ENCODE data around the gene FDXR. TPM values are rescaled to one million over a fixed set of nuclear protein-coding genes. Genes with fewer than 3 reads are reported as not detected.
A peak's percentile ranks its signal among the peaks of the same experiment; 100 is the strongest.
"Not testable (repeated sequence)": the region's sequence is repeated elsewhere in the genome, so short reads cannot be mapped to it uniquely, and the experiment has no call there.

FDXR gene
- total RNA-seq, 1 experiment from 2014 or later = 3.2 TPM

GRCh38 chr17:74918906-74919305 is 46.1 kb upstream of the FDXR start:
- Histone ChIP-seq H3K4me2 (ENCODE audit: low read depth, low read length, poor library complexity, severe bottlenecking) (no peak overlapping the region), H3K27ac (ENCODE audit: low read length) (no peak overlapping the region), H3K4me1 (ENCODE audit: low read length) (no peaks in the 10 kb centered on the region), H3K27me3 (ENCODE audit: low read length) (no peaks in the 10 kb centered on the region), H2AFZ (ENCODE audit: low read length) (no peak overlapping the region), H3K4me3 (ENCODE audit: low read length) (no peak overlapping the region), H3K9ac (ENCODE audit: low read length) (no peak overlapping the region), H3K36me3 (ENCODE audit: insufficient read depth, low read length) (no peaks in the 10 kb centered on the region), H3K9me3 (ENCODE audit: low read length) (no peaks in the 10 kb centered on the region), H3K9me2 (replicated peaks; ENCODE audit: insufficient read depth, low read length) (no peaks in the 10 kb centered on the region), H3K79me2 (ENCODE audit: low read length) (no peaks in the 10 kb centered on the region), H4K20me1 (ENCODE audit: insufficient read depth, low read depth, low read length) (no peaks in the 10 kb centered on the region)
- DNase-seq = peak; percentile 36

- no peaks in the 10 kb centered on the region for H4K20me1 ChIP-seq (ENCODE audit: insufficient read depth, low read depth, low read length)
- H3K9me2 ChIP-seq (replicated peaks; ENCODE audit: insufficient read depth, low read length) = no peaks in the 10 kb centered on the region
- no peak overlapping the region for H3K4me3 ChIP-seq (ENCODE audit: low read length)
- H3K4me1 ChIP-seq (ENCODE audit: low read length) = no peaks in the 10 kb centered on the region
- H3K27ac ChIP-seq (ENCODE audit: low read length) = no peak overlapping the region
- no peaks in the 10 kb centered on the region for H3K9me3 ChIP-seq (ENCODE audit: low read length)
- H3K9ac ChIP-seq (ENCODE audit: low read length) = no peak overlapping the region
- H3K27me3 ChIP-seq (ENCODE audit: low read length) = no peaks in the 10 kb centered on the region
- no peaks in the 10 kb centered on the region for H3K79me2 ChIP-seq (ENCODE audit: low read length)
- no peaks in the 10 kb centered on the region for H3K36me3 ChIP-seq (ENCODE audit: insufficient read depth, low read length)
- peak; percentile 43 for DNase-seq
- H2AFZ ChIP-seq (ENCODE audit: low read length) = no peak overlapping the region
- H3K4me2 ChIP-seq (ENCODE audit: low read depth, low read length, poor library complexity, severe bottlenecking) = no peak overlapping the region
These were observed 44.6 kb upstream of the FDXR start for GRCh38 chr17:74917430-74917829.

DNA sequence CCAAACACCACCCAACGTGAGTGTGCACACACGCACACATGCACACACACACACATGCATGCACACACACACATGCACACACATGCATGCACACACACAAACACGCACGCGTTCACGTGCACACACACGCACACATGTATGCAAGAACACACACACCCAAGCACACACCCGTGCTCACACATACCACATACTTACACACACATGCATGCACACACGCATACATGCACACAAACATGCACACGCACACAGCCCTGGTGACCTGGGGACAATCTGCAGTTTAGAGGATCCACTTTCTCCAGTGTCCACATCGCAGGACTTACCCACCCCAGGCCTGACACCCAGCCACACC is 44.0 kb upstream of the FDXR start:
- H3K4me2 ChIP-seq (ENCODE audit: low read depth, low read length, poor library complexity, severe bottlenecking) = no peak overlapping the region
- H4K20me1 ChIP-seq (ENCODE audit: insufficient read depth, low read depth, low read length) = no peaks in the 10 kb centered on the region
- H3K27ac ChIP-seq (ENCODE audit: low read length) = no peak overlapping the region
- no peaks in the 10 kb centered on the region for H3K9me3 ChIP-seq (ENCODE audit: low read length)
- H3K9me2 ChIP-seq (replicated peaks; ENCODE audit: insufficient read depth, low read length) = no peaks in the 10 kb centered on the region
- H3K79me2 ChIP-seq (ENCODE audit: low read length) = no peaks in the 10 kb centered on the region
- no peak for DNase-seq
- no peak overlapping the region for H3K9ac ChIP-seq (ENCODE audit: low read length)
- no peak overlapping the region for H3K4me3 ChIP-seq (ENCODE audit: low read length)
- H3K4me1 ChIP-seq (ENCODE audit: low read length) = no peaks in the 10 kb centered on the region
- no peaks in the 10 kb centered on the region for H3K36me3 ChIP-seq (ENCODE audit: insufficient read depth, low read length)
- no peak overlapping the region for H2AFZ ChIP-seq (ENCODE audit: low read length)
- H3K27me3 ChIP-seq (ENCODE audit: low read length) = no peaks in the 10 kb centered on the region

GRCh38 chr17:74916136-74916850 is 43.5 kb upstream of the FDXR start:
- no peaks in the 10 kb centered on the region for H3K4me1 ChIP-seq (ENCODE audit: low read length)
- DNase-seq = no peak
- no peak overlapping the region for H2AFZ ChIP-seq (ENCODE audit: low read length)
- no peak overlapping the region for H3K4me3 ChIP-seq (ENCODE audit: low read length)
- no peak overlapping the region for H3K4me2 ChIP-seq (ENCODE audit: low read depth, low read length, poor library complexity, severe bottlenecking)
- no peaks in the 10 kb centered on the region for H4K20me1 ChIP-seq (ENCODE audit: insufficient read depth, low read depth, low read length)
- no peaks in the 10 kb centered on the region for H3K27me3 ChIP-seq (ENCODE audit: low read length)
- H3K79me2 ChIP-seq (ENCODE audit: low read length) = no peaks in the 10 kb centered on the region
- H3K9ac ChIP-seq (ENCODE audit: low read length) = no peak overlapping the region
- no peaks in the 10 kb centered on the region for H3K9me2 ChIP-seq (replicated peaks; ENCODE audit: insufficient read depth, low read length)
- no peaks in the 10 kb centered on the region for H3K9me3 ChIP-seq (ENCODE audit: low read length)
- H3K36me3 ChIP-seq (ENCODE audit: insufficient read depth, low read length) = no peaks in the 10 kb centered on the region
- H3K27ac ChIP-seq (ENCODE audit: low read length) = no peak overlapping the region

DNA sequence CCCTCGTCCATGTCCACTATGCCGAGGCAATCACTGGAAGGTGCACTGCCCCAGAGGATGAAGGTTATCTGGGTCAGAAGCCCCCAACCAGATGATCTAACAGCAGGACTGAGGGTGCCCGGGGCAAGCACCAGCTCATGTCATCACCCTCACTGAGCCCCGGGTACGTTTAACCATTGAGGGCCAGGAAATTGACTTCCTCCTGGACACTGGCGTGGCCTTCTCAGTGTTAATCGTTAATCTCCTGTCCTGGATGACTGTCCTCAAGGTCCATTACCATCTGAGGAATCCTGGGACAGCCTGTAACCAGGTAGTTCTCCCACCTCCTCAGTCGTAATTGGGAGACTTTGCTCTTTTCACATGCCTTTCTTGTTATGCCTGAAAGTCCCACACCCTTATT is 38.6 kb upstream of the FDXR start:
- H3K9ac ChIP-seq (ENCODE audit: low read length); H3K4me2 ChIP-seq (ENCODE audit: low read depth, low read length, poor library complexity, severe bottlenecking); H4K20me1 ChIP-seq (ENCODE audit: insufficient read depth, low read depth, low read length); H3K9me2 ChIP-seq (replicated peaks; ENCODE audit: insufficient read depth, low read length); H3K36me3 ChIP-seq (ENCODE audit: insufficient read depth, low read length); H2AFZ ChIP-seq (ENCODE audit: low read length); H3K4me1 ChIP-seq (ENCODE audit: low read length); H3K79me2 ChIP-seq (ENCODE audit: low read length); H3K9me3 ChIP-seq (ENCODE audit: low read length); DNase-seq; H3K4me3 ChIP-seq (ENCODE audit: low read length); H3K27ac ChIP-seq (ENCODE audit: low read length); H3K27me3 ChIP-seq (ENCODE audit: low read length): not testable (repeated sequence)

DNA sequence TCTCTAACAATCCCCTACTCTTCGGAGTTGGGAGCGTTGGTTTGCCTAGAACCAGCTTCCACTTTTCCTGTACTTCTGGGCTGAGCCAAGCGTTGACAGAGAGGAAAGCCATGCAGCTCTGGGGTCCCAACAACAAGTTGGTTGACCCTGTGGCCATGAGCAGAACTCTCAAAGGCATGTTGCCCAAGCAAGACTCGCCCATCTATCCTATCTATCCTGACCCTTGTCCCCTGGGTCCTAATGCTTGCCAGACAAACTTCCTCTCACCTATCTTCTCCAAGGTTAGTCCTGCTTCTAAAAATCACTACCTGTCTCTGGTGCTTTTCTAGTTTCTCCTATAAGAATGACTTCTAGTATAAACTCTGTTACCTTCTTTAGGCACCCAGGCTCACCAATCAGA is 36.3 kb upstream of the FDXR start:
- not testable (repeated sequence) for H2AFZ ChIP-seq (ENCODE audit: low read length); H3K27ac ChIP-seq (ENCODE audit: low read length); H3K4me3 ChIP-seq (ENCODE audit: low read length); H3K4me2 ChIP-seq (ENCODE audit: low read depth, low read length, poor library complexity, severe bottlenecking); DNase-seq; H3K27me3 ChIP-seq (ENCODE audit: low read length); H3K79me2 ChIP-seq (ENCODE audit: low read length); H4K20me1 ChIP-seq (ENCODE audit: insufficient read depth, low read depth, low read length); H3K9ac ChIP-seq (ENCODE audit: low read length); H3K4me1 ChIP-seq (ENCODE audit: low read length); H3K9me2 ChIP-seq (replicated peaks; ENCODE audit: insufficient read depth, low read length); H3K9me3 ChIP-seq (ENCODE audit: low read length); H3K36me3 ChIP-seq (ENCODE audit: insufficient read depth, low read length)

- Histone ChIP-seq H3K9me2 (replicated peaks; ENCODE audit: insufficient read depth, low read length) (no peaks in the 10 kb centered on the region), H4K20me1 (ENCODE audit: insufficient read depth, low read depth, low read length) (no peaks in the 10 kb centered on the region), H3K9ac (ENCODE audit: low read length) (no peak overlapping the region), H3K36me3 (ENCODE audit: insufficient read depth, low read length) (no peaks in the 10 kb centered on the region), H2AFZ (ENCODE audit: low read length) (no peak overlapping the region), H3K79me2 (ENCODE audit: low read length) (no peaks in the 10 kb centered on the region), H3K4me2 (ENCODE audit: low read depth, low read length, poor library complexity, severe bottlenecking) (no peak overlapping the region), H3K27ac (ENCODE audit: low read length) (no peak overlapping the region), H3K4me3 (ENCODE audit: low read length) (no peak overlapping the region), H3K9me3 (ENCODE audit: low read length) (no peaks in the 10 kb centered on the region), H3K4me1 (ENCODE audit: low read length) (no peaks in the 10 kb centered on the region), H3K27me3 (ENCODE audit: low read length) (no peaks in the 10 kb centered on the region)
- no peak for DNase-seq
These were observed 34.2 kb upstream of the FDXR start for GRCh38 chr17:74907012-74907411.

DNA sequence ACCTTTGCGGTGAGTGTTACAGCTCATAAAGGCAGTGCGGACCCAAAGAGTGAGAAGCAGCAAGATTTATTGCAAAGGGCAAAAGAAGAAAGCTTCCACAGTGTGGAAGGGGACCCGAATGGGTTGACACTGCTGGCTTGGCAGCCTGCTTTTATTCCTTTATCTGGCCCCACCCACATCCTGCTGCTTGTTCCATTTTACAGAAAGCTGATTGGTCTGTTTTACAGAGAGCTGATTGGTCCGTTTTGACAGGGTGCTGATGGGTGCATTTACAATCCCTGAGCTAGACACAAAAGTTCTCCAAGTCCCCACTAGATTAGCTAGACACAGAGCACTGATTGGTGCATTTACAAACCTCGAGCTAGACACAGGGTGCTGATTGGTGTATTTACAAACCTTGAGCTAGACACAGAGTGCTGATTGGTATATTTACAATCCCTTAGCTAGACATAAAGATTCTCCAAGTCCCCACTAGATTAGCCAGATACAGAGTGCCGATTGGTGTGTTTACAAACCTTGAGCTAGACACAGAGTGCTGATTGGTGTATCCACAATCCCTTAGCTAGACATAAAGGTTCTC is 33.5 kb upstream of the FDXR start:
- not testable (repeated sequence) for H3K4me1 ChIP-seq (ENCODE audit: low read length); H3K4me3 ChIP-seq (ENCODE audit: low read length); H3K79me2 ChIP-seq (ENCODE audit: low read length); H3K27me3 ChIP-seq (ENCODE audit: low read length); H3K9ac ChIP-seq (ENCODE audit: low read length); H3K36me3 ChIP-seq (ENCODE audit: insufficient read depth, low read length); H2AFZ ChIP-seq (ENCODE audit: low read length); H4K20me1 ChIP-seq (ENCODE audit: insufficient read depth, low read depth, low read length); H3K4me2 ChIP-seq (ENCODE audit: low read depth, low read length, poor library complexity, severe bottlenecking); H3K27ac ChIP-seq (ENCODE audit: low read length); H3K9me2 ChIP-seq (replicated peaks; ENCODE audit: insufficient read depth, low read length); H3K9me3 ChIP-seq (ENCODE audit: low read length)
- peak; percentile 56 for DNase-seq

All from Karpas-422 (cell line).